CD4-positive, alpha-beta T cell (primary cell): Measurements from ENCODE around the gene SCO2. TPM values are rescaled to one million over a fixed set of nuclear protein-coding genes. Genes with fewer than 3 reads are reported as not detected.

ENCODE experiments used
- ATAC-seq: fragments of 200-7000 bp; cut with Tn5 transposase; one replicate; pipeline ENCODE4 v1.10.0; 2022; ENCODE audit warnings: mild to moderate bottlenecking; ENCODE audit not compliant: poor library complexity
- CTCF ChIA-PET: fragments of 350-600 bp; sonication (Branson Sonifier 250); formaldehyde crosslinking; loops from one replicate; lab custom pipeline; 2021; ENCODE audit warnings: antibody characterized with exemption, inconsistent platforms; lab: Charles Lee
- POLR2A ChIA-PET: fragments of 350-600 bp; sonication (Branson Sonifier 250); formaldehyde crosslinking; loops from one replicate; lab custom pipeline; 2021; ENCODE audit warnings: antibody characterized with exemption, inconsistent platforms; lab: Charles Lee
- DNase-seq, 14 experiments: peaks; one replicate each; pipeline ENCODE4 v3.0.0-alpha.2; 2013 to 2020; ENCODE audit warnings: mixed read lengths in 2 of 14
- H3K27ac ChIP-seq, 2 donors: one replicate each; pipeline versions ENCODE4 v1.5.1 to v1.7.0; 2013; ENCODE audit warnings: low read length in 2 of 2, low read depth in 1 of 2, mild to moderate bottlenecking in 1 of 2
- H3K27me3 ChIP-seq, 2 experiments: 1 replicate in 1 of 2; 2 replicates in 1 of 2; pipeline versions ENCODE4 v1.6.1 to v1.7.0; 2013; ENCODE audit warnings: low read length in 2 of 2, control low read depth in 1 of 2, mild to moderate bottlenecking in 1 of 2, moderate library complexity in 1 of 2; ENCODE audit not compliant: insufficient read depth in 2 of 2, control insufficient read depth in 1 of 2
- H3K36me3 ChIP-seq: one replicate; pipeline ENCODE4 v1.6.1; 2013; ENCODE audit warnings: low read length, control low read depth; ENCODE audit not compliant: insufficient read depth
- H3K4me1 ChIP-seq: one replicate; pipeline ENCODE4 v1.6.1; 2013; ENCODE audit warnings: low read length, control low read depth; ENCODE audit not compliant: insufficient read depth
- H3K4me3 ChIP-seq: one replicate; pipeline ENCODE4 v1.5.1; 2013; ENCODE audit warnings: mild to moderate bottlenecking, low read length, moderate library complexity
- H3K9me3 ChIP-seq, 2 experiments: 1 replicate in 1 of 2; 2 replicates in 1 of 2; pipeline versions ENCODE4 v1.6.1 to v1.7.0; 2013; ENCODE audit warnings: low read length in 2 of 2, mild to moderate bottlenecking in 2 of 2, control low read depth in 1 of 2, moderate library complexity in 1 of 2; ENCODE audit not compliant: control insufficient read depth in 1 of 2, insufficient read depth in 1 of 2
- H3K27ac Mint-ChIP-seq: one replicate; pipeline ENCODE4 v1.8.0; 2020; ENCODE audit warnings: mixed read lengths
- H3K27me3 Mint-ChIP-seq: one replicate; pipeline ENCODE4 v1.8.0; 2021; ENCODE audit warnings: mixed read lengths
- H3K36me3 Mint-ChIP-seq: one replicate; pipeline ENCODE4 v1.8.0; 2021; ENCODE audit warnings: low read depth, mixed read lengths
- H3K4me1 Mint-ChIP-seq: one replicate; pipeline ENCODE4 v1.8.0; 2021; ENCODE audit warnings: low read depth, mixed read lengths
- H3K4me3 Mint-ChIP-seq: one replicate; pipeline ENCODE4 v1.8.0; 2020; ENCODE audit warnings: mild to moderate bottlenecking, mixed read lengths
- H3K9me3 Mint-ChIP-seq: one replicate; pipeline ENCODE4 v1.8.0; 2020; ENCODE audit warnings: mixed read lengths
- intact Hi-C, 2 experiments: fragments of 100-400 bp; cut with DNase I in 1 of 2; cut with micrococcal nuclease in 1 of 2; formaldehyde crosslinking; loops; one replicate each; pipeline versions ENCODE4 v1.15.1 to v1.9.0; 2023 to 2025; cut with DNase I, micrococcal nuclease
- total RNA-seq, 174 experiments: library from RNA in 2 of 174; stranded (reverse) in 2 of 174; gene quantifications; one replicate each; pipeline ENCODE4 v1.2.3 and lab custom pipeline; 2021 to 2026
- TF ChIP-seq, protein P1 (sequence below): fragments of 200-600 bp; IDR thresholded peaks from one replicate; pipeline ENCODE4 v1.8.0; 2022; ENCODE audit warnings: antibody characterized with exemption, mild to moderate bottlenecking

Gene SCO2
- total RNA-seq, 2 experiments from 2014 or later, result 0.61 to 5.6 TPM

DNA sequence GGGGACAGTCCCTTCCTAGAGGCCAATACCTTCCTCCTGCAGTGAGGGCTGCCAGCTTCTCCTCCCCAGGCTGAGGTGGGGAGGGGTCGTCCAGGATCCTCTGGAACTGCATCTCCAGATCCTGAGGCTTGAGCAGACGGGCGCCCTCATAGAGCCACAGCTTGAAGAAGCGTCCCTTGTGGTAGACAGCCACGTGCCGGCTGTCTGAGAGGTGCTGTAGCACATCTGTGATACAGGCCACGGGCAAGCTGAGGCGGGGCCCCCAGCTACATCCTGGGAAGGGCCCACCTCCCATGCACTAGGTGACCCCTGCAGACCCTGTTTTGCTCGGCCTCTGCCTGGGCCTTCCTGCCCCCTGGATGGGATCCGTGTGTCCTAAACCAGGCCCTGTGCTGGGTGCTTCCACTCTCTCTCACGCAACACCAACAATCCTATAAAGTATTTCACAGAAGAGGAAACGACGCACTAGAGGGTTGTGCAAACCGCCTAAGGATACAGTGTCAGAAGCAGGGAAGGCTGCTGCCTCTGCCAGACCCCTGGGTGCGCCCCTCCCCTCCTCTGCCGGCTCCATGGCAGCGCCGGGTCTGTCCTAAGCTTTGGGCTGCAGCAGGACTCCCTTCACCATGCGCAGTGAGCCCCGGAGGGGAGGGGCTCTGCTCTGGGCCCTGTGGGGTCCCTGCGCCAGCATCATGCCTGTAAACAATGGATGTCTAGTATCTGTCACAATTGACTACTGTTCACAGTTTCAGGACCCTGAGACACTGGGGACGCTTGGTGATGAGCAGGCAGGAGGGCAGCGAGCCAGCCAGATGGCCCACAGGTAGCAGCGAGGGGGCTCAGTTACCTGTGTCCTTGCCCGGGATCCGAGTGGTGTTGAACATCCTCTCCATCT is 48.3 kb upstream of the SCO2 start:
- H3K4me3 Mint-ChIP-seq, result no peak overlapping the region
- H3K4me1 Mint-ChIP-seq, result no peaks in the 10 kb centered on the region
- H3K9me3 Mint-ChIP-seq, result no peaks in the 10 kb centered on the region
- no peak for DNase-seq
- no peaks in the 10 kb centered on the region for H3K27me3 ChIP-seq
- no peaks in the 10 kb centered on the region for H3K9me3 ChIP-seq
- H3K36me3 Mint-ChIP-seq, result peaks cover 44% of the 10 kb centered on the region
- ChIA-PET CTCF (interaction anchor here (1.6 to 2.0 kb wide), 2 partner anchors 11 to 48 kb away, joined by 4 to 5 read pairs; partner anchors contain the start of gene SYCE3), POLR2A (interaction anchor here (1.3 kb wide), 1 partner anchor 66 kb away, joined by 4 read pairs; the partner anchor contains the start of genes LMF2 and NCAPH2)
- H3K27ac Mint-ChIP-seq, result no peak overlapping the region
- TF ChIP-seq, protein P1, sequence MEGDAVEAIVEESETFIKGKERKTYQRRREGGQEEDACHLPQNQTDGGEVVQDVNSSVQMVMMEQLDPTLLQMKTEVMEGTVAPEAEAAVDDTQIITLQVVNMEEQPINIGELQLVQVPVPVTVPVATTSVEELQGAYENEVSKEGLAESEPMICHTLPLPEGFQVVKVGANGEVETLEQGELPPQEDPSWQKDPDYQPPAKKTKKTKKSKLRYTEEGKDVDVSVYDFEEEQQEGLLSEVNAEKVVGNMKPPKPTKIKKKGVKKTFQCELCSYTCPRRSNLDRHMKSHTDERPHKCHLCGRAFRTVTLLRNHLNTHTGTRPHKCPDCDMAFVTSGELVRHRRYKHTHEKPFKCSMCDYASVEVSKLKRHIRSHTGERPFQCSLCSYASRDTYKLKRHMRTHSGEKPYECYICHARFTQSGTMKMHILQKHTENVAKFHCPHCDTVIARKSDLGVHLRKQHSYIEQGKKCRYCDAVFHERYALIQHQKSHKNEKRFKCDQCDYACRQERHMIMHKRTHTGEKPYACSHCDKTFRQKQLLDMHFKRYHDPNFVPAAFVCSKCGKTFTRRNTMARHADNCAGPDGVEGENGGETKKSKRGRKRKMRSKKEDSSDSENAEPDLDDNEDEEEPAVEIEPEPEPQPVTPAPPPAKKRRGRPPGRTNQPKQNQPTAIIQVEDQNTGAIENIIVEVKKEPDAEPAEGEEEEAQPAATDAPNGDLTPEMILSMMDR, result no peak
- H3K36me3 ChIP-seq, result peaks cover 52% of the 10 kb centered on the region
- no peak for ATAC-seq
- peaks cover 13% of the 10 kb centered on the region for H3K4me1 ChIP-seq
- H3K27me3 Mint-ChIP-seq, result no peaks in the 10 kb centered on the region
- H3K4me3 ChIP-seq, result no peak overlapping the region
- no peak overlapping the region for H3K27ac ChIP-seq
- intact Hi-C loops, result no loop called here

DNA sequence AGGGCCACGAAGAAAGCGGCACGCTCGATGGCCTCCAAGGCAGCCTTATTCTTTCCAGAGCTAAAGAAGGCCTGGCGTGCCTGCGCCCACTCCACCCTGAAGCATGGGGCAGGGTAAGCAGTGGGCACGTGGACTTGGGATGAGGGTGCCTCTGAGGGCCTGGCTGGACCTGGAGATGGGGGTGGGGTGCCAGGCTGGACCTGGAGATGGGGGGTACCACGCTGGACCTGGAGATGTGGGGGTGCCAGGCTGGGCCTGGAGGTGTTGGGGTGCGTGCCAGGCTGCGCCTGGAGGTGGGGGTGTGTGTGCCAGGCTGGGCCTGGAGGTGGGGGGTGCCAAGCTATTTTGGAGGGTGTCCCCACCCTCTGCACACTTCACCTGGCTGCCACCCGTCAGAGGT is 47.6 kb upstream of the SCO2 start:
- POLR2A ChIA-PET, result no interaction called here
- no peak overlapping the region for H3K27ac Mint-ChIP-seq
- ATAC-seq, result no peak
- no peaks in the 10 kb centered on the region for H3K9me3 Mint-ChIP-seq
- H3K36me3 Mint-ChIP-seq, result peaks cover 48% of the 10 kb centered on the region
- H3K4me3 Mint-ChIP-seq, result no peak overlapping the region
- TF ChIP-seq, protein P1, result no peak
- no peaks in the 10 kb centered on the region for H3K4me1 Mint-ChIP-seq
- Histone ChIP-seq H3K4me3 (no peak overlapping the region), H3K27me3 (no peaks in the 10 kb centered on the region), H3K36me3 (peaks cover 51% of the 10 kb centered on the region), H3K9me3 (no peaks in the 10 kb centered on the region), H3K27ac (no peak overlapping the region), H3K4me1 (peaks cover 8% of the 10 kb centered on the region)
- no peaks in the 10 kb centered on the region for H3K27me3 Mint-ChIP-seq
- CTCF ChIA-PET, result interaction anchor here (1.6 to 2.0 kb wide), 2 partner anchors 10 to 47 kb away, joined by 4 to 5 read pairs; partner anchors contain the start of gene SYCE3
- intact Hi-C loops, result no loop called here
- DNase-seq, result no peak

DNA sequence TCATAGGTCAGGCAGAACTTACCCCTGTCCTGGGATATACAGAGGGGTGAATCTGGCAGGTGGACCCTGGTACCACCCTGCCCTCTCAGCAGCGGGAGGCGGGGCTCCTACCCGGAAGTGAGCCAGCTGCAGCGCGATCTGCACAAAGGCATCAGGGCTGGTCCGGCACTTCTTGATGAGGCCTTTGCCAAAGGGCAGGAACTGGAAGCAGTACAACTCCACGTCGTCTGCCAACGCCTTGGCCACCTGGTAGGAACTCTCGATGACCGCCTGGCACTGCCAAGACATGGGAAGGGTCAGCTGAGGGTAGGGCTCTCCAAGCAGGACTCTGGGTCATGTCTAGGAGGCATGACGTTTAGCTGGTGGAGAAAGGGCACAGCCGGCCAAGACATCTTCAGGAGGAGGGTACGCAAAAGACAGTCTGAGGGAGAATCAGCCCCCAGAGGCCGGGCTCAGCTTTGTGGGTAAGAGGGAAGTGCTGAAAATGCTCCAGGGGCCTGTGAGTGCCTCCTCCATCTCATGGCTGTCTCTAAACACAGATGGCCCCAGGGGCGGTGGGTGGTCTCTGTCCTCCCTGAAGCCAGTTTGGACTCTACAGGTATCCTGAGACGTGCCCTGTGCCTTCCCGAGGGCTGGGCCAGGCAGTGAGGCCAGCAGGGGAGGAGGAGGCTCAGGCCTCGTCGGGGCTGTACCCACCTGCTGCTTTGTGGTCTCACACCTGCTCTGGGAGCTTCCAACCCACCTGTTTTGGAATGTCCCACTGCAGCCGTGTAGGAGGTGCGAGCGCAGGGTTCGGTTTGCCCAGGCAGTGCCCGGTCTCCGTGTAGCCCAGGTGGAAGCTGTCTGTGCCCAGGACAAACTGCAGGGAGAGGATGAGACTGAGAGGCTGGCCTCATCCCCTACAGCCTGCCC is 46.1 kb upstream of the SCO2 start:
- DNase-seq, result no peak
- H3K4me1 ChIP-seq, result no peaks in the 10 kb centered on the region
- no peak overlapping the region for H3K4me3 ChIP-seq
- Mint-ChIP-seq H3K36me3 (peaks cover 48% of the 10 kb centered on the region), H3K4me1 (no peaks in the 10 kb centered on the region), H3K27me3 (no peaks in the 10 kb centered on the region), H3K9me3 (no peaks in the 10 kb centered on the region), H3K27ac (no peak overlapping the region), H3K4me3 (no peak overlapping the region)
- CTCF ChIA-PET, result interaction anchor here (2.0 kb wide), 1 partner anchor 9 kb away, joined by 4 read pairs; the partner anchor contains the start of gene SYCE3
- no peaks in the 10 kb centered on the region for H3K27me3 ChIP-seq
- ATAC-seq, result no peak
- no peak overlapping the region for H3K27ac ChIP-seq
- POLR2A ChIA-PET, result no interaction called here
- intact Hi-C loops, result no loop called here
- no peaks in the 10 kb centered on the region for H3K9me3 ChIP-seq
- TF ChIP-seq, protein P1, result no peak
- peaks cover 48% of the 10 kb centered on the region for H3K36me3 ChIP-seq
